Activated CD8-positive, alpha-beta memory T cell treated with anti-CD3 and anti-CD28 coated beads, Interleukin-2, amount 50 U/mL, for 48 hours (primary cell): ENCODE data around the gene EOLA2.
"Not testable (repeated sequence)": the region's sequence is repeated elsewhere in the genome, so short reads cannot be mapped to it uniquely, and the experiment has no call there.

Source experiments
- DNase-seq: peaks from one replicate; pipeline ENCODE4 v3.0.0-alpha.2; 2020

Gene EOLA2

GRCh38 chrX:149938427-149938880, at the start of gene EOLA2:
EOLA2 (minus strand) TSS chrX:149938491; CDS start chrX:149933874, 4,617 bp downstream.
- DNase-seq: peak; percentile 90

- no peak for DNase-seq
Measured at GRCh38 chrX:149987613-149988012, 49.3 kb upstream of the EOLA2 start.

DNA sequence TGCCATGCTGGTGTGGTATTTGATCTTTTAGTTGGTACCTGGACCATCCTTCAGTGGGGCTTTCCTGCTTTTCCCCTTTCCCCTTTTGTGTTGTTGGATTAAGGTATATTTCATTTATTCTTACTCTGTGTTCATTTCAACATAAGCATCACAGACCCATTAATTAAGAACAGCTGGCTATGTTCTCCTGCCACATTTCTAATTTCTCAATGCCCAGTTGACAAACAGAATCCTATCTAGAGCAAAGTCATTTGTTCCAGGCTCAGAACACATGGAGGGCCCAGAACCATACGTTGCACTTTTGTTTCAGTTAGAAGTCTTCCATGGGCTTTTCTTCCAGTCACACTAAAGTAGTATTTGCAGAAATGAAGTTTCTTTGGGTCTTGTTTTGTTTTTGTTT, 46.1 kb upstream of the EOLA2 start:
- no peak for DNase-seq

GRCh38 chrX:149982310-149982709, 44.0 kb upstream of the EOLA2 start:
- DNase-seq: no peak

DNA sequence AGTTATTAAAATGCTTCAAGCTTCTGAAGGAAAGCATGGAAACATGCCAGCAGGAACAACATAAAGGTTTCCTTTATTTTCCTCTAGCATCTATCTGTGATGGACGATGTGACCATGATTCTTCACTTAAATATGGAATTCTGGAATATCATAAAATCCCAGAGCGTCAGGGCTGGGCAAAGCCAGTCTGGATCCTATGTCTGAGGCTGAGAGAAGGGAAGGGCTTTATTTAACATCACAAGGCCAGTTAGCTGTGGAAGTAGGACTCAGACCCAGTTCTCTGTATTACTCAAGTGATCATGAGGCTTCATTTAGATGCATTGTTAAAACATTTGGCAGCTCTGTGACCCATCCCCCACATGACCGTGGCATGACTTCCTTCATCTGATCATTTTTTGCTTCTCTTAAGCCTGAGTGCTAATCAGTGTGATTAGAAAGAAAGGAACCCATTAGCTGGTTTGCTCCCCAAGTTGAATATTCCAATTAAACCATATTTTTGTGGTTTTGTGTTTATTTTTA, 40.9 kb upstream of the EOLA2 start:
- no peak for DNase-seq

DNA sequence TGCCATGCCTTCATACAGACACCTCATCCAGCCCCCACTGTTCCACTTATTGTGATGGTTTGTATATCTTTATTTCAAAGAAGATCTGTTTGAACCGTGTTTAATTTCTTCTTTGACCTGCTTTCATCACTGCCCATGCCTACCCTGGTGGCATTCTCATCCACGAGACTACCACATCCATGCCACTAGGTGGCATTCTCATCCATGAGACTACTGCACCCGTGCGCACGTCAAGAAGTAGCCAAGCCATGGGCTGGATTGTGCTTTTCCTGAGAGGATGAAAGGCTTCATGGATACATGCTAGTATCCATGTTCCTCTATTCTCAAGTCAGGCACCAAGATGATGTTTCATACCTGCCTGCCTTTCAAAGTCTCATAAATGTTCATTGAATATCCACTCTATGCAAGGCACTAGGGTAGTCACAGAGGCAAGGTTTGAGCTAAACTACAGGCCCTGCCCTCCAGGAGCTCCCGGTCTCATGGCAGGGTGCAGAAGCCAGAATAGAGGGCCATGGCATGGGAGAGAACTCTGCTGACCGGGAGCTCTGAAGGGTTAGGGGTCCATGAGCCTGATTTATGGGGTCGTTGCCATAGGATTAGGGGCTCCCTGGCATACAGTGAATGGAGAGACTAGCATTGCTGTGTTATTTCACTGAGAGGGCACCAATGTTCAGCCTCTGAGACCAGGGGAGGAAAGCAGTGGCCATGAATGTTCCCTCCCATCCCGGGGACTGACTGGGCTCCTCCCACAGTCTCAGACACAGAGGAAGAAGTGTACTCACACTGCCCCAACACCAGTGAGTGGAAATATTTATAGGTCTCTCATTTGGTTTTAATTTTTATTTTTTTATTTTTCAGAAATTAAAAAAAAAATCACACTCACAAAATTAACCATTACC, 24.8 kb upstream of the EOLA2 start:
- DNase-seq: no peak

DNA sequence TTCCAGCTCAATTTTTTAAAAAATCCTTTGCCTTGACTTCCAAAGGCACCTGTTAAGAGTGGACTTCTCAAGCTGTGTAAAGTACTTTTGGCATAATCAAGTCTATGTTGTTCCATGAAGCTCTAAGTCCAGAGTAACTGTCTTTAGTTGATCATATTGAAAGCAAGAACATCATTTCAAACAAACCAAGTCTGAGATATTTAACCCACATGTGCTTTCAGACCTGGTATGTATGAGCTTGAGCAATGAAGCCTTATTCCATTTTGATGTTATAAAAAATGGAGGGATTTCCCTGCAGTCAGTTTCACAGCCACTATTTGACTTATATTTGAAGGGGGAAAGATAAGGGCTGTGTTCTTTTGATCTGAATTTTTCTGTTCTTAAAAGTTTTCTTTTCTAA, 23.7 kb upstream of the EOLA2 start:
- no peak for DNase-seq

DNA sequence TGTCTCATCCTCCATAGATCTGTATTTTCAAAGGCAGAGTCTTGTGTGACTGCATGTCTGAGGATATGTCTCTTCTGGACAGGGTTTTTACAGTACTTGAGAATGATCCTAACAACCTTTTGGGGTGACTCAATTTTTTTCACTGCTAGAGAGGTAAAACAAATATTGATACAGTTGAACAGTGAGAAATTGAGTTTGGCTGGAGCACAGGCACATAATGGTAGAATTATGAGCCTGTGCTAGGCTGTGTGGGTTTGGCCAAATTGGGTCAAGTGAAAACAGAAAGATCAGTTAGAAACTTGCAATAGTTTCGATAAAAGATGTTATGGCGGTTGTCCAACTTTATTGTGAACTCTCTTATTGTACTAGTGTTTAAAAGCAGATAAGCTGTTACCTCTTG, 23.3 kb upstream of the EOLA2 start:
- DNase-seq: no peak

DNA sequence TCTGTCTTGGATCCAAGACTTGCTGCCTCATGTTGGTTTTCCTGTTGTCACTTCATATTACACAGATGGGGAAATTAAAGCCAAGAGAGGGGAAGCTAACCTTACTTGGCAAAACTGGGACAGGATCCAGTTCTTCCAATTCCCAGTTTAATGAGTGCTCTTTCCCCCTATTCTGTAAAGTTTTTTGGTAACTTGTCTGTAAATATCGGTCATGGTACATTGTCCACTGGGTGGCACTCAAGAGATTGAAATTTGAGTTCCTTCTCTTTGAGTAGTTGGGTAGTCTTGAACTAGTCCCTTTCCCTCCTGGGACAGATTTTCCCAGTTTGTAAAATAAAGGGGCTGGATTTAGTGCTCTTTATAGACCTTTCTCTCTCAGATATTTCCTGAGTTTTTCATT, 12.4 kb upstream of the EOLA2 start:
- DNase-seq: no peak

DNA sequence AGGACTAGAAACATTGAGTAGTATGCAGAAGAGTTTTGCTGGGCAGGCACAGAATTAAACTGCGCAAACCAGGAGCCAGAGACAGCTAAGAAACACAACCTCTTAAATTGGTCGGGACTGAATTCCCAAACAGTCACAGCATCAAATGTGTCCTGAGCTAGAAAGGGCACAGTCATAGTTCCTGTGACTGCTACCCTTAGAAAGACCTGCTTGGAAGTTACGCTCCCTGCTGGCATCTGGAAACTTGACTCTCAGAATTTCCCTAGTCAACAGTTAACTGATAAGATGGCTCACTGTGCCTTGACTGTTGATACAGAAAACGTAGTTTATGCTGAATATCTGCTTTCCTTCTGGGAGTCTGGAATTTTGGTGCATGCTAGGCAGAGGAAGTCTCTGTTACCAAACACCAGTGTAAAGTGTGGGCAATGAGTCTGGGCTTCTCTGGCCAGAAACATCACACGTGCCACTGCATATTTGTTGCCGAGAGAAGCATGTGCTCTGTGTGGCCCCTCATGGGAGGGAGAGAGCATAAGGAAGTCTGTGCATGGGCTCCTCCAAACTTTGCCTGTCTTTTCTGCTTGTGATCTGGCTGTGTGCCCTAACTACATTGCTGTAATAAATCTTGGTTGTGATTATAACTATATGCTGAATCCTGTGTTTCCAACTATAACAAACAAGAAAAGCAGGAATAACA, 11.6 kb upstream of the EOLA2 start:
- no peak for DNase-seq

DNA sequence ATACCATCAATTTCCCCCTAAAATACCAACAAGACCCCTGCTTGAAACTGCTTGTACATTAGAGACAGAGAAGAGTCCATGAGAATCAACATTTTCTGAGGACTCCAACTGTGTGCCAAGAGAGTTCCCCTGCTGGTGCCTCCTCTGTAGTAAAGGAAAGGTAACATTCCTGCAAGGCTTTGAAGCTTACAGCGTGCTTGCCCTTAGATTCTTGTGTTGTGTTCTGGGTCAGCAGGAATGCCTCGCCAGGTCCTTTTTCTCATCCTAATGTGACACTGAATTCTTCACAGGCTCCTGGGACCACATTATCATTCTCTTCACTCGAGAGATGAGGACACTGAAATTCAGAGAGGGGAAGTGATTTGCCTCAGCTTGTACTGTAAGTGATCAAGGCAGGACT, 9.7 kb upstream of the EOLA2 start:
- DNase-seq: no peak

DNA sequence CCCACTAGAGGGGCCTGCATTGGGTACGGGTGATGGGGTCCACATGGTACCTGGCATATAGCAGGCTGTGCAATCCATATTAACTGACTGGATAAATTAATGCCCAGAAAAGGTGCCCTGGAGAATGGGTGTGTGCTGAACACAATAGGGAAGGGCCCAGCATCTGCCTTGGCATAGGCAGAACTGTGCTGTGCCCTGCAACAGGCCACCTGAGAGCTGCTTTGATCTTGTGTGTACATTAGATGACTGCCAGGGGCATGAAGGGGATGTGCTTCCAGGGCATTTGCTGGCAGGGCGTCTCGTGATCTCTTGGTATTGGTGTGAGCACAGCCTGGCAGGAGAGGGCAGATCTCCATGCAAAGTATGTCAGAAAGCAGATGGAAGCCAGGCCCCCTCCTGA, 8.6 kb upstream of the EOLA2 start:
- not testable (repeated sequence) for DNase-seq

- not testable (repeated sequence) for DNase-seq
Measured at GRCh38 chrX:149945820-149946219, 7.5 kb upstream of the EOLA2 start.

DNA sequence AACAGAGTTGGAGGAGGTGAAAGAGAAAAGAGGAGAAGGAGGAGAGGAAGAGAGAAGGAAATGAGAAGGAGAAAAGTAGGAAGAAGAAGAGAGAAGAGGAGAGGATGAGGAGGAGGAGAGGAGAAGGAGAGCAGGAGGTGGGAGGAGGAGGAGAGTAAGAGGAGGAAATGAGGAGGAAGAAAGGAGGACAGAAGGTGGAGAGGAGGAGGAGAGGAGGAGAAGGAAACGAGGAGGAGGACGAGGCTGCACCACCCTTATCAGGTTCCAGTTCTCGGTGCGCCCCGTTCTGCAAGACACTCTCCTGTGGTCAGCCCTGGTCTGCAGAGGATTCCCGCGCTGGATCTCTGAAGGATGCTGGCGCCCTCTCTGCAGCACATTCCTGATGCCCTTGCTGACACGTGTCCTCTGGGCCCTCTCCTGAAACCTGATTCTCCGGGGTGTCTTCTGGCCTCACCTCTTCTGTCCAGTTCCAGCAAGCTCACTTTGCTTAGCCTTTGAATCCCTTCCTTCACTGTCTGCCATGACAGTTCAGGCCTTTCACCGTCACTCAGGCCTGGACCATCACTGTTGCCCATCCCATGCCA, 6.9 kb upstream of the EOLA2 start:
- DNase-seq: not testable (repeated sequence)

GRCh38 chrX:149940674-149941024, 2.4 kb upstream of the EOLA2 start:
- not testable (repeated sequence) for DNase-seq

DNA sequence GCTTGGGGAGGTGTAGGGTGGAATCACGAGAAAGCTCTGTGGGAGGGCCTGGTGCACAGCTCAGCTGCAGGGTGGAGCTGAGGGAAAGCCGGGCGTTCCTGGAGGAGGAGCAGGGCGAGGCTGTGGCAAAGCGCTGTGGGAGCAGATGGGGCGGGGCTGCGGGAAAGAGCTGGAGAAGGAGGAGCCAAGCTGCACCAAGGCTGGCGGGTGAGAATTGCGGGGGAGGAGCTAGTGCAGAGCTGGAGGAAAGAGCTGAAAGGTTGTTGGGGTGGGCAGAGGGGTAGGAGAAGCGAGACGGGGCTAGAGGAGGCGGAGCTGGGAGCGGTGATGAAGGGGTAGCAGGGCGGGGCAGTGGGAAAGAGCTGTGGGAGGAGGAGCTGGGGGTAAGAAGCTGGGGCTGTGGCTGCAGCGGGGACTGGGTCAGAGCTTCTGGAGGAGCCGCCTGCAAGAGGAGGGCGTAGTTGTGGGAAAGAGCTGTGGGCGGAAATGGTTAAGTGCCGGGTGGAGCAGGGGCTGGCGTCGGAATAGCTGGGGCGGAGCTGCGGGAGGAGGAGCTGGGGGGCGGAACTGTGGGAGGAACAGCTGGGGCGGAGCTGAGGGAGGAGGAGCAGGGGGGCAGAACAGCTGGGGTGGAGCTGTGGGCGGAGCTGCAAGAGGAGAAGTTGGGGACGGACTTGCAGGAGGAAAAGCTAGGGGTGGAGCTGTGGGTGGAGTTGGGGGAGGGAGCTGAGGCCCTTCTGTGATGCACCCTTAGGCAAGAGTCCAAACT, 1.8 kb upstream of the EOLA2 start:
- peak; percentile 88 for DNase-seq

GRCh38 chrX:149939655-149939904, 1.3 kb upstream of the EOLA2 start:
- DNase-seq: no peak

GRCh38 chrX:149938881-149939654, 777 bp upstream of the EOLA2 start:
- DNase-seq: peak; percentile 89

- DNase-seq: no peak
Measured at GRCh38 chrX:149937871-149938426, 342 bp downstream of the EOLA2 start.

- not testable (repeated sequence) for DNase-seq
Measured at GRCh38 chrX:149937328-149937727, 963 bp downstream of the EOLA2 start.

DNA sequence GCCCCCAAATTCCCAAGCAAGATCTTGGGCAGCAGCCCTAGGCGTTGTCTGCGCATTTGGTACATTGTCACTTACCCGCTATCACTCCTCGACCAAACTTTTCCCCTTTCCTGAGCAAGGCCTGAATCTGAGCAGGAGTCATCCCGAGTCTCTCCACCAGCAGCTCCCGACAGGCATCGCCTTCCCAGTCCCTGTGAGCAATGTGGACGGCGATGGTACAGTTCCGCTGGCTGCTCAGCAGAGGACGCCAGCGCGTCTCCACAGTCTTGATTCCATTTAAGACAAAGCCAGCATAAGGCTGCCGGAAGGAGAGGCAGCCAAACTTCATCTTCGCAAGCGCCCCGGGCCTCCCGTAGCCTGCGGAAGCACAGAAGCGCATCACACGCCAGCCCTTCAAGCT, 4.7 kb downstream of the EOLA2 start:
- not testable (repeated sequence) for DNase-seq

- DNase-seq: not testable (repeated sequence)
Measured at GRCh38 chrX:149932970-149933369, 5.3 kb downstream of the EOLA2 start.
